Suppressor macrophage treated with lipopolysaccharide for 1 hour (primary cell): ENCODE data around the gene CCND2.
A peak's percentile ranks its signal among the peaks of the same experiment; 100 is the strongest.

Source experiments
- DNase-seq, 3 donors: peaks; one replicate each; pipeline ENCODE4 v3.0.0-alpha.2; 2020 to 2022

CCND2 gene

GRCh38 chr12:4293299-4293965 lies 19.9 kb downstream of the CCND2 start:
- peak in 2 of 3 donors; percentile 66 to 67 for DNase-seq

DNA sequence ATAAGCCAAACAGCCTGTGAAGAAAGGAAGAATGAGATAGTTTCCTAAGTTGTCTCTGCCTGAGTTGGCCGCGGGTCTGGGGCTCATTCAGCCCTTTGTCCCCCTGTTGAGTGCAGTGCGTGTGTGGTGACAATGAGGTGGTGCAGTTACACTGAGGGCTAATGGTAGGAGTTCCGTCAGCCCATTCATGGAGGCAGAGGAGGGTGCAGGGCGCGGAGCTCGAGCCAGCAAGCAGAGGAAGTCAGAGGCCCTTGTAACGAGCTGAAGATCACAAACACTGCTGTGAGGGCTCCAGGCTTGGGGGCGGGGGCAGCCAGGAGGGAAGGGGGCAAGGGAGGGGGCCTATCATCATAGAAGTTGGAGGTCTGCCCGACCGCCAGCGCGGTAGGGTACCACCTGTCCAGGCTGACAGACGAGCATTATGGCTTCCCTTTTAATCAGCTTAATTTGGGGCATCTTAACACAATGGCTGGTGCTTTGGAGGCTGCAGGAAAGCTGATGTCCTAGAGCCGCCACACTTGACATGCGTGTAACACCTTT lies 20.5 kb downstream of the CCND2 start:
- DNase-seq: no peak

DNA sequence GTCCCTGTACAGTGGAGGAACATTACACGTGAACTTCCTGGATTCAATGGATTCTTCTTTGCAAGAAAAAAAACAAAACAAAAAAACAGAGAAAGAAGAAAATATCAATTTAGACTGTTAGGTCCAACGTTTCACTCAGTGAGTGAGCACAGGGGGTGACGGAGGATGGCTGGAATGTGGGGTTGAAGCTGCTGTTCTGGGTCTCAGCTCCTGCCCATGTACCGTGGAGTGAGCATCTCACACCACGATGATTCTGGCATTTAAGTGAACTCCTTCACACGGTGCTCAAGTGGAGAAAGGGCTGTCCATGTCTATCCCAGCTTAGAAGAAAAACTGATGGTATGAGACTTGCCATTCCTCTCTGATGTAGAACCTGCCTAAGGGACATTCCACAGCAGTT lies 23.2 kb downstream of the CCND2 start:
- no peak for DNase-seq

- DNase-seq: no peak
These were observed 24.1 kb downstream of the CCND2 start for GRCh38 chr12:4297617-4298016.

- no peak for DNase-seq
These were observed 27.3 kb downstream of the CCND2 start for GRCh38 chr12:4300883-4301282.

DNA sequence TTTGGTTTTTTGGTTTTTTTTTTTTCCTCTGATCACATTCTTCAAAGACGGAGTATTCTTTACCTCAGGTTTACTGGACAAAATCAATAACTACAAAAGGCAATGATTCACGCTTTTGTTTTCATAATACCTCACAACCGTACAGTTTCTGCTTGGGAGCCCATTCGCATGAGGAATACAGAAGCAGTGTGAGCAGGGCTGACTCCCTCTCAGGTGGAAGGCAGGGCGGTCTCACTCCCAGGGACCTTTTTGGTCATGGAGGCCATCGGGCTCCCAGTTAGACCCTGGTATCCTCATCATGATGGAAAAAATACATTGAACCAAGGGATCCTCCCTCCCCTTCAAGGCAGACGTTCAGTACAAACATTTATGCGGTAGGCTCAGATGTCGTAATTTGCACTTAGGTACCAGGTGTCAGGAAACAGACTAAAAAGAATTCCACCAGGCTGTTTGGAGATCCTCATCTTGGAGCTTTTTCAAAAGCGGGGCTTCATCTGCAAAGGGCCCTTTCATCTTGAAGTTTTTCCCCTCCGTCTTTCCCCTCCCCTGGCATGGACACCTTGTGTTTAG lies 28.5 kb downstream of the CCND2 start:
- DNase-seq: no peak

DNA sequence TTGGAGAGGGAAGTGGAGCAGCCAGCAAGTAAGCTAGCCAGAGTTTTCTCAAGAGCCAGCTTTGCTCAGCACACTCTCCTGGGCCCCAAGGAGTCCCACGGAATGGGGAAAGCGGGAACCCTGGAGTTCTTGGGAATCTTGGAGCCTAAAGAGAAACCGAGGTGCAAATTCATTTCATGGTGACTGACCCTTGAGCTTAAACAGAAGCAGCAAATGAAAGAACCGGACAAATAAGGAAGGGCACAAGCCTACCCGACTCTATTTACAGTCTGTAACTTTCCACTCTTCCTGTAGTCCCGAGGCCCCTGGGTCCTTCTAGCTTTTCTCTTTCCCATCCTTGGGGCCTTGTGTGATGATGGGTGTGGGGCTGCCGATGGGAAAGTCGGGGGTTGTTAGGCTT lies 29.3 kb downstream of the CCND2 start:
- DNase-seq: no peak

DNA sequence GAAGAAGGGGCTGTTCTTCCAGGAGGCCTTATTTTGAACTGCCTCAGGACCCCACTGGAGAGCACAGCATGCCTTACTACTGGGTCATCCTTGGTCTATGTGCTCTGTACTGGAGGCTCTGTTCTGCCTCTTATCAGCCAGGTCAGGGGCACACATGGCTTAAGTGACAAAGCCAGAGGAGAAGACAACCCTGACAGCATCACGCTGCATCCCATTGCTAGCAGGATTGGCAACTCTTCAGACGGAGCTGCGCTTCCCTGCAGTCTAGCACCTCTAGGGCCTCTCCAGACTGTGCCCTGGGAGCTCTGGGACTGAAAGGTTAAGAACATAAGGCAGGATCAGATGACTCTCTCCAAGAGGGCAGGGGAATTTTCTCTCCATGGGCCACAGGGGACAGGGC lies 30.2 kb downstream of the CCND2 start:
- DNase-seq: no peak

- peak; percentile 60 to 68 (median 63) for DNase-seq
These were observed 34.2 kb downstream of the CCND2 start for GRCh38 chr12:4307593-4308333.

GRCh38 chr12:4308334-4308950 lies 34.9 kb downstream of the CCND2 start:
- DNase-seq: no peak

DNA sequence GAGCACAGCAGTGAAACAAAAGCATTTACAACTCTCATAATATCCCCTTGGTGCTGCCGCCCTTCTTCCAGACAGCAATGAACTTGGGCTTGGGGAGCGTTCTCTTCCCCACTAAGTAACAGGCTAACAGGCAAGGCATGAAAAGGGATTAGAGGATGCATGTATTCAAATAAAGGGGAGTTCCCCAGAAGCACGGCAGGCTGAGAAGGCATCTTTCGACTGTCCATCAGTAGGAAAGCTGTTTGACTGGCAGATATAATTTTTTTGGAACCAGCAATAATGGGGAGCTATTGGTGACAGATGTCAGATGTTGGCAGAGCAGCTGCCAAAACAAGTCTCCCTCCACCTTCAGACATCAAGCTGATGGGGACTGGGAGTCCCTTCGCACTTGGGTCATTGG lies 38.2 kb downstream of the CCND2 start:
- DNase-seq: no peak

GRCh38 chr12:4312251-4312650 lies 38.7 kb downstream of the CCND2 start:
- no peak for DNase-seq

DNA sequence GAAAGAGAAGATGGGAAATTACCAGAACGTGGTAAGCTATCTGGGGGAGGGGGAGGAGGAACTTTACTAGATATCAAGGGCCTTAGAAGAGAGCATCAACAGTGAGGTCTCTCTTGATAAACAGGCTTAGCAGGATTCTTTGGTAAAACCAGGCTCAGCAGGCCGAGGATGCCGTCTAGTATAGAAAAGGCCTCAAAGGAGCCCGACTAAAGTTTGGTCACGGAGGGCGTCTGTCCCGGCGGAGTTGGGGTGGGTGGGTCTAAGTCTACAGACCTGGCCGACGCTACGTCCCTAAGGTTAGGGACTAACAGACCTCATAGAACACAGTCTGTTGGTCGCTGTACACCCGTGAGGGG lies 46.9 kb downstream of the CCND2 start:
- no peak for DNase-seq

DNA sequence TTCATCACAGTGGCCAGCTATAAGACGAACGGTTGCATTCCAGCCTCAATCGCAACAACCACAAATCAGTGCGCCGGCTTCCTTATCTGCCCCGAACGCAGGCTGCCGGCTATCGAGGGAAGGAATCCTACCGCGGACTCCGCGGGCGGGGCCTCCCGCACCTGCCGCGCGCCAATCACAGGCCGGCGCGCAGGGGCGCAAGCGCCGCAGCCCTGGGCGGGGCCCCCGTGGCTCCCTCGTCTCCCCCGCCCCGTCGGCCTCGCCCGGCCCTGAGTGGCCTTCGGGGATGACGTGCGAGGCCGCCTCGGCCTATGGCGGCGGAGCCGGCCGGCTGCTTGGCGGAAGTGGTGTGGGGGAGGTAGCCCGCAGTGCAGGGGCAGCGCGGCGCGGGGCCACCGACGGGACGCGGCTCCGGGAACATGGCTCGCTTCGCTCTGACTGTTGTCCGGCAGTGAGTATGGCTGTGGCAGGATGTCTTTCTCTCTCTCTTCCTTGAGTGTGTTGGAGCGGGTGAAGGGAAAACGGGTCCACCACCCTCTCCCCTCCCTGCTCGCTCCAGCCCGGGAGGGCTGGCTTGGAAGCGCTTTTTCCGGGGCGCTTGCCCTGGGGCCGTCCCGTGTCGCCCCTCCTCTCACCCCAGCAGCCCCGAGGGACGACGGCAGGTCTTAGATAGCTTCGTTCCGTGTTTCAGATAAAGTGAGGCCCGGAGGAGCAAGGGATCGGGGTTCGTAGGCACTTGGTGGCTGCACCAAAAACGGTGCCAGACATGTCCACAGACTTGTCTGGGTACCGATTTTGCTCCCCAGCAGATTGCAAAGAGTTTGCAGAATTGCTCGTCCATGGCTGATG lies 47.5 kb downstream of the CCND2 start, which contains the start of gene TIGAR:
TIGAR (plus strand) TSS at position 361 of the 849 bp plus-strand sequence; CDS start at position 420, 59 bp downstream.
- peak; percentile 98 to 100 (median 99) for DNase-seq

DNA sequence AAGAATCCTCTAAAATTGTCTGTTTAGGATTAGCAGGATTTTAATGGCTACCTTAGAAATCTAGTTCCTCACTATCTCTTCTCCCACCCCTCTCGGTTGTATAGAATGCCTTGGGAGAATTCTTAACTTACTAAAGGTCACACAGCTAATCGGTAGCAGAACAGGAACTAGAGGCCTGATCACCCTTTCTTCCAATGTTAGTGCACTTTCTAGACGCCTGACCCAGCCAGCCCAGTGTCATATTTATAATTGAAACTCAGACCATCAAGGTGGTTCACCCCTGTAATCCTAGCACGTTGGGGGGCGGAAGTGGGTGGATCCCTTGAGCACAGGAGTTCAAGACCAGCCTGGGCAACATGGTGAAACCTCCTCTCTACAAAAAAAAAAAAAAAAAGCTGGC lies 49.2 kb downstream of the CCND2 start:
- peak; percentile 28 to 33 (median 30) for DNase-seq
